K562 (cell line): ENCODE results near the gene PRAMEF20. TPM values are rescaled to one million over a fixed set of nuclear protein-coding genes. Genes with fewer than 3 reads are reported as not detected.

Experiments used
- ATAC-seq: fragments of 200-7000 bp; cut with Tn5 transposase; 3 replicates; pipeline ENCODE4 v1.9.1; 2020; ENCODE audit warnings: moderate library complexity
- BruUV-seq: library from RNA; stranded (reverse); fragments of 400-500 nt; replicated peaks from 2 replicates; lab custom pipeline; 2021; lab: Mats Ljungman, UMichigan
- CTCF ChIA-PET: fragments of 300-600 bp; formaldehyde crosslinking; extraction: SDS; loops from one replicate; lab custom pipeline; 2021; ENCODE audit warnings: low intra/inter-chr PET ratio; lab: Yijun Ruan, JAX
- POLR2A ChIA-PET: fragments of 300-600, 350-650 bp; sonication (Branson Sonifier 250); formaldehyde crosslinking; extraction: SDS; loops from one replicate; lab custom pipeline; 2021; ENCODE audit warnings: antibody characterized with exemption, inconsistent platforms; lab: Yijun Ruan, JAX
- DNase-seq, 4 experiments: peaks; one replicate each; pipeline versions ENCODE4 v3.0.0 to v3.0.0-alpha.2; 2011 to 2018; ENCODE audit warnings: low spot score in 3 of 4, mixed read lengths in 3 of 4; ENCODE audit errors: extremely low read depth in 1 of 4
- FAIRE-seq: peaks from 2 replicates; lab custom pipeline; 2011; peaks lifted over from hg19 to GRCh38; lab: Jason Lieb, UNC
- H2AFZ ChIP-seq: 2 replicates; pipeline ENCODE4 v1.6.0; 2011; ENCODE audit warnings: low read depth, low read length, control low read depth, inconsistent platforms
- H3K27ac ChIP-seq: fragments of 200-600 bp; 3 replicates; pipeline ENCODE4 v1.8.0; 2011; ENCODE audit warnings: low read depth, mild to moderate bottlenecking, control low read depth, inconsistent platforms, low read length, moderate library complexity, mixed read lengths; ENCODE audit errors: extremely low read depth
- H3K27me3 ChIP-seq, 2 experiments: fragments of 300-600 bp in 1 of 2; 2 replicates in 1 of 2; 3 replicates in 1 of 2; pipeline versions ENCODE4 v1.6.0 to v1.8.0; 2011; ENCODE audit warnings: inconsistent platforms in 2 of 2, low read length in 2 of 2, mild to moderate bottlenecking in 1 of 2, mixed read lengths in 1 of 2, moderate library complexity in 1 of 2; ENCODE audit not compliant: control insufficient read depth in 2 of 2, insufficient read depth in 2 of 2
- H3K36me3 ChIP-seq: fragments of 300-600 bp; 3 replicates; pipeline ENCODE4 v1.8.0; 2011; ENCODE audit warnings: mild to moderate bottlenecking, low read length, inconsistent platforms; ENCODE audit not compliant: control insufficient read depth, insufficient read depth
- H3K4me1 ChIP-seq, 2 experiments: fragments of 200-600 bp in 1 of 2; replicated peaks in 1 of 2; 2 replicates in 1 of 2; 3 replicates in 1 of 2; pipeline versions ENCODE4 v1.5.1 to v1.8.0; 2011; ENCODE audit warnings: inconsistent platforms in 2 of 2, low read length in 2 of 2, mild to moderate bottlenecking in 1 of 2, mixed read lengths in 1 of 2, moderate library complexity in 1 of 2; ENCODE audit not compliant: control insufficient read depth in 2 of 2, insufficient read depth in 2 of 2
- H3K4me2 ChIP-seq: 2 replicates; pipeline ENCODE4 v1.6.1; 2011; ENCODE audit warnings: low read length, control low read depth, inconsistent platforms, mixed read lengths; ENCODE audit not compliant: insufficient read depth
- H3K4me3 ChIP-seq: fragments of 200-600 bp; sonication (generic), shearing (Covaris generic); 2 replicates; pipeline ENCODE4 v1.5.1; 2016; ENCODE audit warnings: control low read depth, inconsistent platforms
- H3K79me2 ChIP-seq: fragments of 200-600 bp; 3 replicates; pipeline ENCODE4 v1.8.0; 2011; ENCODE audit warnings: low read length, inconsistent platforms; ENCODE audit not compliant: control insufficient read depth, insufficient read depth
- H3K9ac ChIP-seq, 2 experiments: 2 replicates each; pipeline versions ENCODE4 v1.6.0 to v1.6.1; 2011; ENCODE audit warnings: low read depth in 2 of 2, low read length in 2 of 2, control low read depth in 1 of 2, inconsistent platforms in 1 of 2, mild to moderate bottlenecking in 1 of 2, mixed read lengths in 1 of 2; ENCODE audit not compliant: insufficient read depth in 1 of 2
- H3K9me1 ChIP-seq: one replicate; pipeline ENCODE4 v1.6.0; 2011; ENCODE audit warnings: inconsistent platforms, mild to moderate bottlenecking, low read length, moderate library complexity; ENCODE audit not compliant: control insufficient read depth, insufficient read depth
- H3K9me3 ChIP-seq: replicated peaks from 2 replicates; pipeline ENCODE4 v1.5.1; 2011; ENCODE audit warnings: low read depth, low read length, inconsistent platforms; ENCODE audit not compliant: control insufficient read depth, insufficient read depth
- H4K20me1 ChIP-seq: replicated peaks from 2 replicates; pipeline ENCODE4 v1.6.1; 2011; ENCODE audit warnings: low read length, inconsistent platforms, mixed read lengths; ENCODE audit not compliant: control insufficient read depth, insufficient read depth
- GATAD2B ChIP-seq: fragments of 450-650 bp; IDR thresholded peaks from 2 replicates; pipeline ENCODE4 v1.6.1; 2017; ENCODE audit warnings: mild to moderate bottlenecking, borderline replicate concordance
- ZNF253 ChIP-seq: fragments of 250-450 bp; sonication (Bioruptor Pico); conservative IDR thresholded peaks from 2 replicates; pipeline ENCODE4 v1.6.1; 2021; ENCODE audit warnings: mild to moderate bottlenecking
- WGBS: fragments of 100-300 bp; shearing (Covaris generic); methylation state at CpG from one replicate; pipeline ENCODE4 v1.1.6; 2016; ENCODE audit warnings: low coverage, mixed read lengths; ENCODE audit not compliant: insufficient coverage; ENCODE audit errors: missing lambda C conversion rate; 5-methylcytosine and 5-hydroxymethylcytosine counted together
- in situ Hi-C: fragments of 300-500 bp; cut with MboI; formaldehyde crosslinking; loops from 4 replicates; pipeline ENCODE4 v1.15.0; 2018; ENCODE audit warnings: inconsistent platforms, mixed read lengths
- intact Hi-C: fragments of 100-400 bp; cut with micrococcal nuclease; formaldehyde crosslinking; loops from 2 replicates; pipeline ENCODE4 v1.14.2; 2022
- polyA plus RNA-seq, 8 experiments: library from polyadenylated mRNA; depleted of rRNA in 4 of 8; stranded (reverse) in 5 of 8; unstranded in 3 of 8; fragments of >200 nt; fragmentation: Nextera tagmentation in 2 of 8; fragmentation: Illumina TruSeq in 1 of 8; extraction: Ambion mirVana in 2 of 8; extraction: Trizol in 1 of 8; gene quantifications; 2 replicates each; pipeline versions ENCODE4 v1.2.1 to v1.2.3, GENCODE V29; 2011 to 2014; ENCODE audit warnings: inconsistent platforms in 1 of 8, missing spikeins in 1 of 8
- total RNA-seq, 7 experiments: library from RNA; depleted of rRNA in 6 of 7; stranded (reverse); fragments of >200 nt in 6 of 7; fragmentation: Illumina TruSeq in 2 of 7; extraction: Trizol in 2 of 7; gene quantifications; 2 replicates each; pipeline versions ENCODE4 v1.2.1 to v1.2.3, GENCODE V29; 2011 to 2021; ENCODE audit warnings: low replicate concordance in 1 of 7
- TF ChIP-seq, protein P1 (sequence below): fragments of 450-650 bp; conservative IDR thresholded peaks from 2 replicates; pipeline ENCODE4 v1.6.1; 2016; ENCODE audit warnings: missing genetic modification characterization, low read depth, mild to moderate bottlenecking, missing compliant biosample characterization, moderate library complexity
- TF ChIP-seq, protein P2 (sequence below), 2 experiments: IDR thresholded peaks in 1 of 2; conservative IDR thresholded peaks in 1 of 2; 2 replicates each; pipeline ENCODE4 v1.6.1; 2016; ENCODE audit warnings: low read depth in 2 of 2, mild to moderate bottlenecking in 1 of 2, missing compliant biosample characterization in 1 of 2, missing genetic modification characterization in 1 of 2, moderate library complexity in 1 of 2

Gene PRAMEF20
- total and polyA plus RNA-seq, 9 of the 15 experiments (the other 6 are each of a cell fraction or from before 2014, with no cell fraction given), result not detected

DNA sequence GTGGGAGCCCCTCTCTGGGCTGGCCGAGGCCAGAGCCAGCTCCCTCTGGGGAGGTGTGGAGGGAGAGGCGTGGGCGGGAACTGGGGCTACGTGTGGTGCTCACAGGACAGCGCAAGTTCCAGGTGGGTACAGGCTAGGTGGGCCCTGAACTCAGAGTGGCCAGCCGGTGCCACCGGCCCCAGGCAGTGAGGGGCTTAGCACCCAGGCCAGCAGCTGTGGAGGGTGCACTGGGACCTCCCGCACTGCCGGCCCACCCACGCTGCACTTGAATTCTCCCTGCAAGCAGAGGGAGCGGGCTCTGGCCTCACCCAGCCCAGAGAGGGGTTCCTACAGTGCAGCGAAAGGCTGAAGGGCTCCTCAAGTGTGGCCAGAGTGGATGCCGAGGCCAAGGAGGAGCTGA lies 20.2 kb downstream of the PRAMEF20 start:
- in situ Hi-C loops, result no loop called here
- no peaks in the 10 kb centered on the region for H4K20me1 ChIP-seq
- no peaks in the 10 kb centered on the region for H3K9me3 ChIP-seq
- no peak for DNase-seq
- peaks cover 0 to under 1% of the 10 kb centered on the region in 2 experiments; a peak in 1 of 5 replicates for H3K27me3 ChIP-seq
- H3K27ac ChIP-seq, result no peak overlapping the region
- no peak overlapping the region for H2AFZ ChIP-seq
- no peak for FAIRE-seq
- POLR2A ChIA-PET, result no interaction called here
- no TSS peak for BruUV-seq
- no peak for TF ChIP-seq ZNF253 (CRISPR knock-in tag)
- TF ChIP-seq, protein P1, sequence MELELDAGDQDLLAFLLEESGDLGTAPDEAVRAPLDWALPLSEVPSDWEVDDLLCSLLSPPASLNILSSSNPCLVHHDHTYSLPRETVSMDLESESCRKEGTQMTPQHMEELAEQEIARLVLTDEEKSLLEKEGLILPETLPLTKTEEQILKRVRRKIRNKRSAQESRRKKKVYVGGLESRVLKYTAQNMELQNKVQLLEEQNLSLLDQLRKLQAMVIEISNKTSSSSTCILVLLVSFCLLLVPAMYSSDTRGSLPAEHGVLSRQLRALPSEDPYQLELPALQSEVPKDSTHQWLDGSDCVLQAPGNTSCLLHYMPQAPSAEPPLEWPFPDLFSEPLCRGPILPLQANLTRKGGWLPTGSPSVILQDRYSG (tag), result no peak
- TF ChIP-seq, protein P2, sequence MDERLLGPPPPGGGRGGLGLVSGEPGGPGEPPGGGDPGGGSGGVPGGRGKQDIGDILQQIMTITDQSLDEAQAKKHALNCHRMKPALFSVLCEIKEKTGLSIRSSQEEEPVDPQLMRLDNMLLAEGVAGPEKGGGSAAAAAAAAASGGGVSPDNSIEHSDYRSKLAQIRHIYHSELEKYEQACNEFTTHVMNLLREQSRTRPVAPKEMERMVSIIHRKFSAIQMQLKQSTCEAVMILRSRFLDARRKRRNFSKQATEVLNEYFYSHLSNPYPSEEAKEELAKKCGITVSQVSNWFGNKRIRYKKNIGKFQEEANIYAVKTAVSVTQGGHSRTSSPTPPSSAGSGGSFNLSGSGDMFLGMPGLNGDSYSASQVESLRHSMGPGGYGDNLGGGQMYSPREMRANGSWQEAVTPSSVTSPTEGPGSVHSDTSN (CRISPR knock-in tag; IDR thresholded peaks at IDR 0.05; ENCODE audit: low read depth), result no peak
- TF ChIP-seq, protein P2 (tag; conservative IDR thresholded peaks at IDR 0.05; ENCODE audit: low read depth), result no peak
- no peak for TF ChIP-seq GATAD2B
- TF ChIP-seq, all 486 proteins: peak for 0
- Histone ChIP-seq H3K9me1 (no peaks in the 10 kb centered on the region), H3K9ac (no peak overlapping the region), H3K36me3 (no peaks in the 10 kb centered on the region), H3K4me2 (no peak overlapping the region), H3K4me1 (no peaks in the 10 kb centered on the region), H3K79me2 (no peaks in the 10 kb centered on the region), H3K4me3 (no peak overlapping the region)
- CTCF ChIA-PET, result no interaction called here
- 2% methylated on average over 13 of the region's 13 CpGs for WGBS
- intact Hi-C loops, result no loop called here
- ATAC-seq, result no peak
